GM19455 (cell line): ENCODE results near the gene NGLY1.

Source experiments
- ATAC-seq: cut with Tn5 transposase; IDR thresholded peaks from one replicate; pipeline ENCODE4 v1.9.1; 2021; ENCODE audit not compliant: unreplicated experiment

Gene NGLY1

DNA sequence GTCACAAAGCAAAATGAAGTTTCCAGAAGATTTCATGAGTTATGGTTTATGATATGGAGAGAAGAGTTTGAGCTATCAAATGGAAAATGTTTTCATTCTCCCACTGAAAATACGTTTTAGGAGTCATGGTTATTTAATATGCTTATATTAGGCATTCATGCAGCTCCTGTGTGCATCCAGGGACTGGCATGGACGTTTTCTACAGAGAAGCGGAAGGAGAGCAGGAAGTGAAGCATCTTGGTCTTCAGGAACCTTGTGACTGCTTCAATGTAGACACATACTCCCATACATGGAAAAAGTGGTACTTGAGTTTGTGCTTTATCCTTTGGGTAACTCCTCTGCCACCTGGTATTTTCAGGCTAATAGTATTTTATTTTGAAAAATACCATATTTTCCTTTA, 75.2 kb downstream of the NGLY1 start:
- no peak for ATAC-seq

DNA sequence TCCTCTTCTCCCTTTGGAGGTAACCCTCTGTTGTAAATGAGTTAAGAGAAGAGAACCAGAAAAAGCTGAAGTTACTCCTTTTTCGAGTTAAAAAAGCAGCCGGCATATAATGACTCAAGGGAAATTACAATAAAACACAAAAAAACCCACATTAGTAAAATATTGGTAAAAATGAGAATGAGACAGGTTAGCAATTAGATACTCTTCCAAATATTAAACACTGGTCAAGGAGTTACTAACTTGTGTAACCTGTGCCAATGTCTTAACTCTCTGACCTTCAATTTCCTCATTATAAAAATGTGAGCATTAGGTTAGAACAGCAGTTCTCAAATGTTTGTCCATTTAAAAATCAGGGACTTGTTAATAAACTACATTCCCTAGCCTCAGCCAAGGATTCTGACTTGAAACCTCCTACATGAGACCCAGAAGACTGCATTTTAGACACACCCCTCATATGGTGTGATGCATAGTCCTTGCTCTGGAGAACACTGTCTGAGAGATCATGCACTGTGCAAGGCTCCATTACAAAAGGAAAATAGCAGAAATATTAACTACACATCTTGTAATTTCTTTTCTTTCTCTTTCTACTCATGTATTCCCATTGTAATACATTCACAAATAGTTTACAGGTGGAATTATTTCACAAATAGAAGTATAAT, 75.8 kb downstream of the NGLY1 start:
- ATAC-seq = no peak

DNA sequence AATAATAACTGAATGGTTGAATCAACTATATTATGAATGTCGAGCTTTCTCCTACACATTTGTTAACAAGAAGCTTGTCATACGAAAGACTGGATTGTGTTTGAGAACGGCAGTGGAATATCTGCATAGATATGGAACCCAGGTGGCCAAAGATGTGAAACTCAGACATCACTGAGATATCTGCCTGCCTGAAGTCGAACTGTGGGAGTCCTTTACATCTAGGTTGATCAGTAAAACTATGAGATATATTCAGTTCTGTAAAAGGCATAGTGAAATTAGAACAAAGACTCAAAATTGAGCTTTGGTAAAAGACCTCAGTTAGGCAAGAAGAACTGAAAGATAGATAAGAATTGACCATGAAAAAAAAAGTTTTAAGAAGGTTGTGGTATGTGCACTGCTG, 77.0 kb downstream of the NGLY1 start:
- no peak for ATAC-seq

DNA sequence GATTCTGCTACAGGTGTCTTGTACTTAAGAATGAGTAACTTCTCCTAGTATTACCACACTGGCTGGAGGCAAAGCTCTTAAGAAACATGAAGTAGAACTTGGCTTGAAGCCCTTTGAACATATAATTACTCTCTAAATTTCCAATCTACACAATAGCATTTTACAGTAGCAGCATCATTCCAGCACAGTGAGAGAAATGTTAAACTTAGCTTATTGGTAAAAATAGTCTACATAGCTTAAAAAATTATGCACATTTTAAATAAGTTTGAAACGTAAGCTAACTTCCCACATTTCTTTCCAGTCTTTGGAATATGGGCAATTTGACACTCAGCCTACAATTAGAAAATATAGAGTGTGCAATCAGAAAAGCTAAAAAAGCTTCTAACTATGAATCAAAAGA, 85.7 kb downstream of the NGLY1 start:
- no peak for ATAC-seq

DNA sequence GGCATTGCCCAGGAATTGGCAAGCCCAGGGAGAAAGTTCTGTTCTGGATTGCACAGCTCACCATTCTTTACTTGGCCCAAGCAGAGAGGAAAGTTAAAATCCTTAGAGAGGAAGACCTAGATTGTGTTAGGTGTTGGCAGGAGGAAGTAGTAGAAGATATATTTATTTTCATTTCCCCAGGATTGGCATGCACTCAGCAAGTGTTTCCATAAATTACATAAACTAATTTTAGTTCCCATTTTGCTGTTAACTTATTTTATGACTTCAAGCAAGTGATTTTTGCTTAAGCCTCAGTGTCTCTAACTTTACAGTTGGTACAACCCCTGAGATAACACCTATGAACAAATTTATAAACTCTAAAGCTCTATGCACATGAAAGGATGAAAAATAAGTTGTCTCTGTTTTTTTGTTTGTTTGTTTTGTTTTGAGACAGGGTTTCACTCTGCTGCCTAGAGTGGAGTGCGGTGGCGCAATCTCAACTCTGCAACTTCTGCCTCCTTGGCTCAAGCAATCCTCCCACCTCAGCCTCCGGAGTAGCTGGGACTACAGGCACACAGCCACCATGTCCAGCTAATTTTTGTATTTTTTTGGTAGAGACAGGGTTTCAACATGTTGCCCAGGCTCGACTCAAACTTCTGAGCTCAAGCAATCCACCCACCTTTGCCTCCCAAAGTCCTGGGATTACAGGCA, 87.4 kb downstream of the NGLY1 start:
- ATAC-seq = no peak

DNA sequence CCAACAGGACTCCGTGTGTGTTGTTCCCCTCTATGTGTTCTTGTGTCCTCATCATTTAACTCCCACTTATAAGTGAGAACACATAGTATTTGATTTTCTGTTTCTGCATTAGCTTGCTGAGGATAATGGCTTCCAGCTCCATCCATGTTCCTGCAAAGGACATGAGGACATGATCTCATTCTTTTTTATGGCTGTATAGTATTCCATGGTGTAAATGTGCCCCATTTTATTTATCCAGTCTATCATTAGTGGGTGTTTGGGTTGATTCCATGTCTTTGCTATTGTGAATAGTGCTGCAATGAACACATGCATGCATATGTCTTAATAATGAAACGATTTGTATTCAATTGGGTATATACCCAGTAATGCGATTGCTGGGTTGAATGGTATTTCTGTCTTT, 90.0 kb downstream of the NGLY1 start:
- no peak for ATAC-seq

DNA sequence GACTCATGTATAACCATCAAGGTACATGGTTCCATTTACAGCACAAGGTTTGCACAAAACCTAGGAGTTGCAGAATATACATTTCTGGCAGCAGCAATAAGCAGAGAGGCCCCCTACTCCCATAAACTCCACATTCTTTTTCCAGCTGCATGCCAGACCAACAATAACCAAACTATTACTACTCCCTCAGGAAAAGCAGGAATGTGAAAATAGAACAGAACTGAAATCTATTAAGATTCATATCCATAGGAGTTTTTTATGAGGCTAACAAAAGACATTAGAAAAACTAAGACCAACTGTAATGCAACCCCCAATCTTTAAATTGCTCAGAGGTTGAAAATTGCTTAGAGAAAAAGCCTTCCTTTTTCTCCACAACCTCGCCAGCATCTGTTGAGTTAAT, 90.9 kb downstream of the NGLY1 start:
- ATAC-seq = no peak

DNA sequence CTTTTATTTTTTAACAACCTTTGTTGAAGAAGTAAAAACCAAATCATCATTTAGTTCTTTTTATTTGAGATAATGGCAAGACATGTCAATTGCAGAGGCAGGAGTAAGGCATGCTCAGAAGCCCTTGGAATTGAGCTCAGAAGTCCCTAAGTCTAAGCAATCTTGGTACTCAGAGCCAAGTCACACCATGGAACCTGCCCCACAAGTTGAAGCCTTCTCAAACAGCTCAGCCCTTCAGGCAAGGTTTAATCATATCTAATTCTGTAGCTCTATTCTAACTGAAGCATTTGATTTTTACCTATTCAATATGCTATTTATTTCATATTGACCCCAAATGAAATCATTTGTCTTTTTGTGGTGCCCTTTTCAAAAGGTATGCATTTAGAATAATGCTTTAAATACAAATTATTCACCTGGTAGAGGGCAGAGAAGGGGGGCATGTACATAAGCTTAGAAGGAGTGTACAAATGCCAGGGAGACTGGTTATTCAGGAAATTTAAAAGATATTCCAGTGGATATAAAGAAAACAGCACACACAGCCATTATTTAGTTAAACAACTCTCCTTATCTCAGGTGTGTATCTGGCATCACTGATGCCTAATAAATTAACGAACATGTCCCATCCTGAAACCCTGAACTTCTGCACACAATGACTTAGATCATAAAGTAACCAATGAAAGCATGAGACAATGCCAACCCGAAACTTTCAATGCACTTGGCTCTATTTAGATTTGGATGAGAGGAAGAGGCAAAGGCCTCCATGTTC, 92.3 kb downstream of the NGLY1 start:
- no peak for ATAC-seq

DNA sequence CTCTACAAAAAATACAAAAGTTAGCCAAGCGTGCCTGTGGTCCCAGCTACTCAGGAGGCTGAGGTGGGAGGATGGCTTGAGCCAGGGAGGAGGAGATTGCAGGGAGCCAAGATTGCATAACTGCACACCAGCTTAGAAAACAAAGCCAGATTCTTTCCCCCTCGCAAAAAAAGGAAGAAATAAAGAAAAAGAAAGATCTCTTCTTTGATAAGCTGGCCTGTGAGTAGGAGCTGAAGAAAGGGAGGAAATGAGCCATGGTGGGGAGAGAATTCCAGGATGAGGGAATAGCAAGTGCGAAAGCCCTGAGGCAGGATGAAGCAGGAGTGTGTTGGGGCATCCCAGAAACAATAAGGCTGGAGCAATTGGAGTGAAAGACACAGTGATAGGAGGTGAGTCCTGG, 94.0 kb downstream of the NGLY1 start:
- ATAC-seq = no peak

DNA sequence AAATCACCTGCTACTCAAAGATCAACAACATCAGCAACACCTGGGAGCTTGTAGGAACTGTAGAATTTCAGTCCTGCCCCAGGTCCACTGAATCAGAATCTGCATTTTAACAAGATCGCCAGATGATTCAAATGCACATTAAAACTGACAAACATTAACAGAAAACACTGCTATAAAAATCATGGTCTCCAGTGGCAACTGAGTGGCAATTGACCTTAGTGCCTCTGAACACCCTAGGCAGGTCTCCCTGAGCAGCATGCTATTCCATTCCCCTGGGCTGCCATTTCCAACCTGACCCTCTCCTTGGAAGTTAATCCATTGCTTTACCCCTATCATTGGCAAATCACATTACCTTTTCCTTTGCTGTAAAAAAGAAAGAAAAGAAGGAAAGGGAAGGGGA, 95.5 kb downstream of the NGLY1 start:
- no peak for ATAC-seq

DNA sequence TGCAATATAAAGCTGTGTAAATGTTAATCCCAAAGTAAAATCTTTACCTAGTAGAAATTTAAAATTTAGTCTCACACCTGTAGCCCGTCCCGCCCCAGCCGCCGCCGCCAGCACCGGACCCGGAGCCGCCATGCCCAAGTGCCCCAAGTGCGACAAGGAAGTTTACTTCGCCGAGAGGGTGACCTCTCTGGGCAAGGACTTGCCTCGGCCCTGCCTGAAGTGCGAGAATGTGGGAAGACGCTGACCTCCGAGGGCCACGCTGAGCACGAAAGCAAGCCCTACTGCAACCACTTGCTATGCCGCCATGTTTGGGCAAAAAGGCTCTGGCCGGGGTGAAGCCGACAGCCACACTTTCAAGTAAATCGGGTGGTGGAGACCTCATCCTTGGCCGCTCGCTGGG, 96.5 kb downstream of the NGLY1 start:
- ATAC-seq = no peak

DNA sequence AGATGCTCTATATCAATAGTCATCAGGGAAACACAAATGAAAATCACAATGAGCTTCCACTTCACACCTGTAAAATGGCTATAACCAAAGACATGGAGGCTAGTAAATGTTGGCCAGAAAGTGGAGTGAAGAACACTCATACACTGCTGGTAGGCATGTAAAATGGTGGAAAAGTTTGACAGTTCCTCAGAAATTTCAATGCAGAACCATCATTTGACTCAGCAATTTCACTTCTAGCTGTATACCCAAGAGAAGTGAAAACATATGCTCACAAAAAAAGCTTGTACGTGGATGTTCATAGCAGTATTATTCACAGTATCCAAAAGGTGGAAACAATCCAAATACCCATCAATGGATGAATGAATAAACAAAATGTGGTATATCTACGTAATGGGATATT, 99.4 kb downstream of the NGLY1 start:
- ATAC-seq = no peak

DNA sequence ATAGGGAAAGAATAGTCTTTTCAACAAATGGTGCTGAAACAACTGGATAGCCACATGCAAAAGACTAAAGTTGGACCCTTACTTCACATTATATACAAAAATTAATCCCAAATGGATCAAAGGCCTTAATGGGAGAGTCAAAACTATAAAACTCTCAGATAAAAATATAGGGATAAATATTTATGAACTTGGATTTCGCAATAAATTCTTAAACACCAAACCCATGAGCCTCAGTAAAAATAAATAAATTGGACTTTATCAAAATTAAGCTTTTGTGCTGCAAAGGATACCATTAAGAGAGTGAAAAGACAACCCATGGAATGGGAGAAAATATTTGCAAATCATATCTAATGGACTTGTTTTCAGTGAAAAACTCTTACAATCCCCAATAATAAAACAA, 99.8 kb downstream of the NGLY1 start:
- no peak for ATAC-seq

DNA sequence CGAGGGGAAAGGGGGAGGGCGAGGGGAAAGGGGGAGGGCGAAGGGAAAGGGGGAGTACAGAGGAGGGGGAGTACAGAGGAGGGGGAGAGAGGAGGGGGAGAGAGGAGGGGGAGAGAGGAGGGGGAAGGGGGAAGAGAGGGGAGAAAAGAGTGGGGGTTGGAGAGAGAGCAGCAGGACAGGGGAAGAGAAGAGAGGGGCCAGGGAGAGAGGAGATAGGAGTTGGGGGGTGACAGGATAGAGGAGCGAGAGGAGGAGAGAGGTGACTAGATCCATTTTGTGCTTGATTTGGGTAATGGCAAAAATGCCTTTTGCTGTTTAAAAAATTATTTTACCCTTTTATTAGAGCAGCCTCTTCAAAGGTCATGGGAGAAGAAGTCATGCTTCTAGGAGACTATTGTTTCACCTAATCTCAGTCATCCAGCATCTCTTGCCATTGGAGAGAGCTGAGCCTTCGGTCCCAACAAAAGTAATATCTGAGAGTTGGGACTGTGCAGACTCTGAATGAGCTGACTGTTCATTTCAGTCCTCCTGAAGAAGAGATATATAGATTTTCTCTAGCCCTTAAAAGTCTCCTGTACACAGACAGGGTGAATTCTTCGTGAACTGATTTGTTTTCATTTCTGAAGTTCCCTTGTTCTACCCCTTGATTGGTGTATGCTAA, 103.5 kb downstream of the NGLY1 start:
- no peak for ATAC-seq

DNA sequence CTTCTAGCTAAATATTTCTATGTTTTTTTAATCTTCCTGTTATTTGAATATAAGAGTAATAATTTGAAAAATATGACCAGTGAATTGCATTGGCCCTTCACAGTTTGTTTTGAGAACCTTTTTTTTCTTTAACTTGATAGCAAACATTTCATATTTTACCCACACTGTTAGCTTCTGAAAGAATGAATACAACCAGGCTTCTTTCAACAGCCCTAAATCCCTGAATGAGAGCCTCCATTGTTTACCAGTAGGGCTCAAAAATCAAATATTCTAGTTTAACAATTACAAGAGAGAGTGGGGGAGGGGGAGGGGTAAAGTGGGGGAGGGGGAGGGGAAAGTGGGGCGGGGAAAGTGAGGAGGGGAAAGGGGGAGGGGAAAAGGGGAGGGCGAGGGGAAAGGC, 104.1 kb downstream of the NGLY1 start:
- ATAC-seq = no peak

DNA sequence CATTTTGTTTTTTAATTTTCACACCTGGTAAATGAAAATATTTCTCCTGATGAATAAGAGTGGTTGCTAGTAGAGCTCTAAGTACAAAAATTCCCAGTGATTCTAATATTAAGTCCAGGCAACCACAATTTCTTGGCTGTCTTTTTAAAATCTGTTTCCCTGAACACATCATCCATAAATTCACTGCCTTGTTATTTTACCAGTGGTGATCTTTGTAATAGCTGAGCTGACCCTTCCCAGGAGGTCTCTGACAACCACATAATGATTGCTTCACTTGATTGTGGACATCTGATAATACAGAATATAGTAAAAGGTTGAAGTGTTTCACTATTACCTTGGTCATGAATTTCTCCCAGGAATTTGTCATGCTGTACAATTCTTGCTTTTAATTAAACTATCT, 104.7 kb downstream of the NGLY1 start:
- ATAC-seq = no peak

DNA sequence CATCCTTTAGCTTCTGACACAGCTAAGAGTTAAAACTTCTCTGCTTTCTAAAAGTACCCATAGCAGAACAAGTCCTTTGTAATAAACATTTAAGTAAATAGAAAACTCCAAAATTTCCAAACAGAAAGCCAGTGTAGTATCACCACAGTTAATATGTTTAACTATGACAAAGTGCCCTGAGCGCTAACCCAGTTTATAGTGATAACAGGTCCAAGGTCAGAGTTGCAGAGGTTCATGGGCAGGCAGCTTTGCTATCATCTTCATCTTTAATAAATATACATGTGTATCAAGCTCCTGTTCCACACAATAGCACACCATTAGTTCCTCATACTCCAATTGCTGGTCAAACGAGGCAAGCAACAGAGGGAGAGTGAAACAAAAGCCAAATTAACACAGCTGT, 106.1 kb downstream of the NGLY1 start:
- ATAC-seq = no peak

DNA sequence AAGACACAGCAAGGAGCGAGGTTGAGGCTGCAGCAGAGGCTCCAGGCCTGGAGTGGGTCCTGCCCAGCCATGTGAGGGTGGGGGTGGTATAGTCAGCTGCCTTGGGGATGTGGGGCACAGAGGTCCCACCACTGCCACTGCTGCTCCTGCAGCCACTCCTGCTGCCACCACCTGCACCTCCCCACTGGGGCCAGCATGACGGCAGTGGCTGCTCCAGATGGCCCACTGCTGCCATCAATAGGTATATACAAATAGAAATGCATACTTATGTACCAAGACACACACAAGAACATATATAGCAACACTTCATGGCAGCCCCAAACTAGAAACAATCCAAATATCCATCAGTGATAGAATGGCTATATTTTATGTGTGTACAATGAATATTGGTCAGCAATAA, 108.6 kb downstream of the NGLY1 start:
- ATAC-seq = no peak

DNA sequence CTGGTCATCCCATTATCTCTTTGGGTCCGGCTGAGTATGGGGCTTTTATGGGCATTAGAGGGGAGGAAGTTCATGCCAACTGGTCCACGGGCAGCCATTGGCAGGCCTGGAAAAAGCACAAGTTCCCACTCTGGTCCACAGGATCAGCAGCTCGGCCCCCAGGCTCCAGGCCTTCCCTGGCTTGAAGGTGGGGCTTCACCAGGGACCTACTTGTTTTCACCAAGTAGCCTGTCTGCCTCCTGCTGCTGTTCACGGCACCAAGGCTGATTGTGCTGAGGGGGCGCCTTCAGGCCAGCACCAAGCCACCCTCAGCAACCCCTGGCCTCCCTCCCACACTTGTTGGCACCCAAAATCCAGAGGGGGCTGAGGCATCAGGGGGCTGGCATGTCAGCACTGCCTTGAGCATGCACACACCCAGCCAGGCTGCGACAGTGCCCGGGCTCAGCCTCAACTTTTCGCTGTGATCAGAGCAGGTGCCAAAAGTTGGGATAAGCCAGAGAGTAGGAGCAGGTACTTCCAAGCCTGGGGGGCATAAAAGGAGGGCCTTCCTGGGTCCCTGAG, 109.4 kb downstream of the NGLY1 start:
- no peak for ATAC-seq
